Muscle of arm (tissue), 12 donors: Measurements from ENCODE around the gene TMEM259. TPM values are rescaled to one million over a fixed set of nuclear protein-coding genes. Genes with fewer than 3 reads are reported as not detected.
"Not testable (repeated sequence)": the region's sequence is repeated elsewhere in the genome, so short reads cannot be mapped to it uniquely, and the experiment has no call there.

Source experiments
- DNase-seq: peaks from one replicate; pipeline ENCODE4 v3.0.0-alpha.2; 2013
- polyA plus RNA-seq, 12 donors: library from polyadenylated mRNA; unstranded; fragments of 120-200 nt; gene quantifications; one replicate each; pipeline ENCODE4 v1.2.1, GENCODE V29; 2013; ENCODE audit not compliant: insufficient read length in 12 of 12

The TMEM259 gene
- polyA plus RNA-seq, 12 donors, result 56.1 to 123 (median 70.5) TPM; not detected in 1

DNA sequence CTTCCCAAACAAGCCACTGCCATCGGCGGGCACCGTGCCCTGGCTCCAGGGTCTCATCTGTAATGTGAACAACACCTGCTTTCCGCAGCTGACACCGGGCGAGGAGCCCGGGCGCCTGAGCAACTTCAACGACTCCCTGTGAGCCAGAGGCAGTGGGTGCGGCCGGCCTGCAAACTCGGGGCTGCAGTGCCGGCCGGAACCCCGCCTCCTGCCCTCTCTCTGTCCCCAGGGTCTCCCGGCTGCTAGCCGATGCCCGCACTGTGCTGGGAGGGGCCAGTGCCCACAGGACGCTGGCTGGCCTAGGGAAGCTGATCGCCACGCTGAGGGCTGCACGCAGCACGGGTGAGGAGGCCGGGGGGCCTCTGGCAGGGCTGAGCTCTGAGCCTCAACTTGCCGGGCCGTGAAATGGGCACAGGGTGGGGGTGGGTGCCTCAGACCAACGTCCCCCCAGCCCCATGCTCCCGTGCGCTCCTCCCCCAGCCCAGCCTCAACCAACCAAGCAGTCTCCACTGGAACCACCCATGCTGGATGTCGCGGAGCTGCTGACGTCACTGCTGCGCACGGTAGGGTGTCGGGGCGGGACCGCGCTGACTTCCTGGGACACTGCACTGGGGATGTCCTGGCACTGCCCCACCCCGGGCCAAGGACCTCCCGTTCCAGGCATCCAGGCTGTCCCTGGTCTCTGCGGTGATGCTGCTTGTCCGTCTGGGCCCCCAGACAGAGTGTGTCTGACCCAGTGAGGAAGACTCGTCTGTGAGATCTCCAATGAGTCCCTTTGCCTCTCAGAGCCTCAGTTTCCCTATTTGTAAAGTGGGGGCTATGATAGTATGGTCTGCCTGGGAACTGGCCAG is 21.1 kb upstream of the TMEM259 start:
- DNase-seq, result no peak

DNA sequence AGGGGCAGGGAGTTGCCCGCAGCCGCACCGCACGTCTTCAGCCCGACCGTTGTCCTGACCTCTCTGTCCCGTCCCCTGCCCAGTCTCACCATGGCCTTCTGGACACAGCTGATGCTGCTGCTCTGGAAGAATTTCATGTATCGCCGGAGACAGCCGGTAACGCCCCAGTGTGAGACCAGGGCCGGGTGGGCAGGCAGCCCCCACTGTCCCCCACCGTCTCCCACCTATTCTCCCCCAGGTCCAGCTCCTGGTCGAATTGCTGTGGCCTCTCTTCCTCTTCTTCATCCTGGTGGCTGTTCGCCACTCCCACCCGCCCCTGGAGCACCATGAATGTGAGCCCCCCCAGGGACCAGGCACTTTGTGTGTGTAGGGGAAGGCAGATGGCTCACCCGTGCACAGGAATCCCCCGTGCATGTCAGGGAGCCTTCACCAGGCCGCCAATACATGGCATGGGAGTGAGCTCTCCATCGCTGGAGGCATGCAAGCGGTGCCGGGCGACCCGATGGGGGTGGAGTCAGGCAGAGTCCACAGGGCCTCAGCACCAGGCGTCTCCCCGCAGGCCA is 20.4 kb upstream of the TMEM259 start:
- no peak for DNase-seq

DNA sequence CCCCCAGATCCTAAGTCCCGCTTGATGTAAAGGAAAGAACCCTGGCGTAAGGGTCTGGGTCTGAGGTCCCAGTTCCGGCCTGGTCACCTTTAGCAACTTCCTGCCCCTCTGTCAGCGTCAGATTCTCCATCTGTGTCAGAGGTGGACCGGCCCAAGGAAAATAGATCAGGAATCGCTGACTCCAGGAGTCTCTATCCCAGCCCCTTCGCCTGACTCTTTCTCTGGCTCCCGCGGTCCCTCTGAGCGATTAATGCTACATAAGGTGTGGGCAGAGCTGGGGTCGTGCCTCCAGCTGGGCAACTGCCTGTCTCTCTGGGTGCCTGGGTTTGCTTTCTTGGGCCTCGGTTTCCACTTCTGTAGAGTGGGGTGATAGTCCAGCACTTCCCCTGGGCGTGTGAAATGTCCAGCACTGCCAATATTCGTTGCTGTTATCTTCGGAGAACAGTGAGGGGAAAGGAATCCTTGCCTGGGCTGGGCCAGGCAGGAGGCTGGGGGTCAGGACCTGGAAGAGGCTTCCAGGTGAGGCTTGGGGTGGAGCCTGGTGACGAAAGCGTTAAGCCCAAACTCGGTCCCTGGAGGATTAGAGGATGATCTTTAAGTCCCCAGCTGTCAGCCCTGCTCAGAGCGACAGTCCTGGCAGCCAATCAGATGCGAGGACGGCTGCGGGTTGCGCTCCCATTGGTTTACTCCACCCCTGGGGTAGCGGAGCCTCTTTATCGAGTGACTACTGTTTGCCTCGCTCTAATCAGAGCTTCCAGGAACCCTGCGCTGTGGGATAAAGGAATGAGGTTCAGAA is 19.8 kb upstream of the TMEM259 start:
- peak; percentile 82 for DNase-seq

DNA sequence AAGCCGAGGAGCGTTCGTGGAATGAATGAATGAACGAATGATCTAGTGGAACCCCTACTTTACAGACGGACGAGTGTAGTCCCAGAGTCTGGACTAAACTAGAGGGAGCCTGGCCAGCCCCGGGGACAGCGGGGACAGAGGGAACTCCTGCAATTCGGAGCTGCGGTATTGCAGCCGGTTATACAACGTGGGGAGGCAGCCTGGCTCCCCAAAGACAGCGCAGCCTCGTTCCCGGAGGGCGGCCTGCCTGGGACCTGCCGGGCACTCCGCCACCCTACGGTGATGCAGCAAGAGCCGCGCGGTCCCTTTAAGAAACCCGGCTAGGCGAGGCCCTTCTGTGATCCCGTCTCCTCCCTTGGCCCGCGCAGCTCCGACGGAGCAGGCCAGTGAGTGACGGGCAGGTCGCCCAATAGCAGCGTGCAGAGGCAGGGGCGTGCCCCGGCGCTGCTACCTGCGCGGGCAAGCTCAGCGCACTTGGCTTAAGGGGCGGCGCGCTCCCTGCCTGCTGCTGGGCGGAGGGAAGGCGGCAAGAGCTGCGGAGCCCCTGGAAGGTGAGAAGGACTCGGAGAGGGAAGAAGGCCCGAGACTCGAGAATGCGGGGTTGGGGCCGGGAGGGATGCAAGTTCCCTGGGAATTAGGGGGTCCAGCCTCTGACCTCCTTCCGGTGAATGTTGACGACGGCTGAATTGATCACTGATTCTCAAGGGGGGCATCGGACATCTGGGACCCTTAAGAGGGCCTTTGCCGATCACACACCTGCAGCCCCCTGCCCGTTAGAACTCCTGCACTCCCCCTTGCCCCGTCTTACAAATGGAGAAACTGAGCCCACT is 18.9 kb upstream of the TMEM259 start, which contains the start of gene ABCA7:
ABCA7 (plus strand) TSS at position 462 of the 830 bp plus-strand sequence. CDS start 1,255 bp downstream, outside the sequence.
- DNase-seq, result peak; percentile 95

DNA sequence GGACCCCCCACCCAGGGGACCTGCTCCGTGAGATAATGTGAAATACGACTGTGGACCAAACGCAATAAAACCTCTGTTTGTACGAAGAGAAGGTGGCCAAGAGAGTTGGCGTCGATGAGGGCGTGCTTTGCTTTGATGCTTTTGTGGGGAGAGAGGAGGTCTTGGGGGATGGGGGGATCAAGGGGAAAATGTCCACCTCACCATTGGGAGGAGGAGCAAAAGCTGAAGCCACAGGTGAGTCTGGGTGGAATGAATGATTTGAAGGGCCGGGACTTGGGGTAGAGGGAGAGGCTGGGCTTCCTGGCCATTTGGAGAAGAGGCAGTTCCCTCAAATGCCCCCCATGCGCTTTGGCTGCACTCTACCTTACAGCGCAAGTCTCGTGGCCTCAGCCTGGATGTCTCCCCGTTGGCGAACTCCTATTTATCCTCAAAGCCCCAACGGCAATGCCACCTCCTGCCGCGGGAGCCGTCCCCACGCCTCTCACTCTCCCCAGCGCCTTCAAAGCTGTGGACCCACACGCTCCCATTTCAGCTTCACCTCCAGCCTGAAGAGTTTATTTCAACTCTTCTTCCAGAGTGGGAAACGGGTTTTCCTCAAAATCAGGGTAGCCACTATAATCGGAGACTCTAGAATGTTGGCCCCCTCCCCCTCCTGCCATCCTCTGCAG is 18.2 kb upstream of the TMEM259 start:
- no peak for DNase-seq

DNA sequence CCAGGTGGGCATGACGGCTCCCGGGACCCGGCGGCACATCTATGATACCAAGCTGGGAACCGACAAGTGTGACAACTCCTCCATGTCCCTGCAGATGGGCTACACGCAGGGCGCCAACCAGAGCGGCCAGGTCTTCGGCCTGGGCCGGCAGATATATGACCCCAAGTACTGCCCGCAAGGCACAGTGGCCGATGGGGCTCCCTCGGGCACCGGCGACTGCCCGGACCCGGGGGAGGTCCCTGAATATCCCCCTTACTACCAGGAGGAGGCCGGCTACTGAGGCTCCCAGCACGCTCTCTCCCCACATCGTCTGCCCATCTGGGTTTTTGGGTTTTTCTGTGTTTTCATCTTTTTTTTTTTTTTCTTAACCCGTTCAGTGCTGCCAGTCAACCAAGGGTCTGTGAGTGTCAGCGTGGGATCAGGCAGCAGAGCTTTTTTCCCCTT is 16.7 kb upstream of the TMEM259 start:
- no peak for DNase-seq

DNA sequence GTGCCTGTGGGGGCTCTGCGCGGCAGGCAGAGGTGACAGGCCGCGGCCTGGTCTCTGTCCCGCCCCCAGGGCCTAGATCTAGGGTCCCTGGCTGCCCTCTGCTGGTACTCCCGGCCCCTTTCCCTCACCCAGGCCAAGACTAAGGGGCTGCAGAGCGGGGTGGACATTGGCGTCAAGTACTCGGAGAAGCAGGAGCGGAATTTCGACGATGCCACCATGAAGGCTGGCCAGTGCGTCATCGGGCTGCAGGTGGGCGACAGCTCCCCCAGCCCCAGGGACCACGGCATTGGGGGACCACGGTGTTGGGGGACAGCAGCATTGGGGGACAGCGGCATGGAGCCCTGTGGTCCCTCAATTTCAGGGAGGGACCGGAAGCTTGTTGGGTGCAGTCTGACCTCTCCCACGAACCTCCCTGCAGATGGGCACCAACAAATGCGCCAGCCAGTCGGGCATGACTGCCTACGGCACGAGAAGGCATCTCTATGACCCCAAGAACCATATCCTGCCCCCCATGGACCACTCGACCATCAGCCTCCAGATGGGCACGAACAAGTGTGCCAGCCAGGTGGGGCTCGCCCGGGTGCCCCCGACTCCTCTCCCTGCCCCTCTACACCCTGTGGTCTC is 15.2 kb upstream of the TMEM259 start:
- DNase-seq, result no peak

DNA sequence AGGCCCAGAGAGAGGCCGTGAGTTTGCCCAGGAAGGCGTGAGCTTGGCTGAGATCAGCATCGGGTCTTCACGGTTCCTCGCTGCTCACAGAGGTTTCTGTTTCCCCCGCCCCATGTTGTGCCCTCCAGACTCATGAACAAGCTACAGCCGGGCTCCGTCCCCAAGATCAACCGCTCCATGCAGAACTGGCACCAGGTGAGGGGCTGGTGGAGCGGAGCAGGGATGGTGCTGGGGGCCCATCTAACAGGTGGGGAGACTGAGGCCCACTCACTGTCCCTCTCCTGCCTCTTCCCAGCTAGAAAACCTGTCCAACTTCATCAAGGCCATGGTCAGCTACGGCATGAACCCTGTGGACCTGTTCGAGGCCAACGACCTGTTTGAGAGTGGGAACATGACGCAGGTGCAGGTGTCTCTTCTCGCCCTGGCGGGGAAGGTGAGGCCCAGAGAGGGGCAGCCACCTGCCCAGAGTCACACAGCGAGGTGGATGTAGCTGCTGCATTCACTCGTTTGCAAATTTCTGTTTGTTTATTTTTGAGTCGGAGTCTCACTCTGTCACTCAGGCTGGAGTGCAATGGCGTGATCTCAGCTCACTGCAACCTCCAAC is 11.4 kb upstream of the TMEM259 start:
- DNase-seq, result no peak

DNA sequence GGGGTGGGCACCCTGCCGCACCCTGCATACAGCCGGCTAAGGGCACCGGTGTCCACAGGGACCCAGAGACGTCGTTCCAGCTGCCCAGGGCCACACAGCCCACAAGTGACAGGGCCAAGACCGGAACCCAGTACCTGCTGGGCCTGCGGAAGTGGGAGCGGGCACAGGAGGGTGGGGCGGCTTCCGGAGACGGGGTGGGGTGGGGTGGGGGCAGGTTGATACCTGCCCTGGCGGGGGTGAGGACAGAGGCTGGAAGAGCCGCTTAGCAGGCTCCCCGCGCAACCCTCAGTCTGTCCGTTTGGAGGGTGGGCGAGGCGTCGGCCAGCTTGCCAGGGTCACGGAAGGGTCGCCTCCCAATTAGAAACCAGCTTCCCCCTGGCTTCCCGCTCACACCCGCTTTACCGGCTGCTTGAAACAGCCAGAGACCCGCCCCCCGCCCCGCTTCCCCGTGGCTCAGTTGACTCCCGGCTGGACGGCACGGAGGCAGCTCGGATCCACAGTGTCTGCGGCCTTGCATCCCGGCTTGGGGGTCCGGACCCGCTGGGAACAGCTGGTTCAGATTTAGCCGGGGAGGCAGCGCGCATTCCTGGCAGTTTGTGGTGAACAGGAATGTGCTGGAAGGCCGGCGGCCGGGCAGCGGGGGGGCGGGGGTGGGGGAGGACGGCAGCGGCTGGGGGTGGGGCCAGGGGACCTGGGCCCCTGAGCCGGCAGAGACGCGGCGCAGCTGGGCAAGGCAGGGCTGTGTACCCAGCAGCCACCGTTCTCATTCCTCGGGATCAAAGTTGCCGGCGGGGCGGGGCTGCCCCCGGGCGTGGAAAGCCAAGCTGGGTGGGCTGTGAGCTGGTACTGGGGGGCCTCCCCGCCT is 7.4 kb upstream of the TMEM259 start:
- peak; percentile 64 for DNase-seq

DNA sequence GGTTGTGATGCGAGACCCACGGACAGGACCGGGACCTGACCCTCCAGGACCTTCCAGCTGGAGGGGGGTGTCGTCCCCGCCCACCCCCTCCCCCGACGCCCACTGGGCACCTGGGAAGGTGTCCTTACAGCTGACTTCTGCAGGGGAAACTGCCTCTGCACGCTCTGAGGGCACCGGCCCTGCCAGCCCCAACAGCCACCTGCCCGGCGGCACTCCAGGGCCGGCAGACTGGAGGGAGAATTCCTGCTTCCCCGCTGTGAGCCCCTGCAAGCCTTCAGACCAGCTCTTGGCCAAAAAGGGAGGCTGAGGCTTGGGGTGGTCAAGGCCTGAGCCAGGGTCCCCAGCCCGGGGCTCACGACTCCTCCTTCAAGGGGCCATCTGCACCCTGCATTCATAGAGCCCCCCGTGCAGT is 6.7 kb upstream of the TMEM259 start:
- no peak for DNase-seq

DNA sequence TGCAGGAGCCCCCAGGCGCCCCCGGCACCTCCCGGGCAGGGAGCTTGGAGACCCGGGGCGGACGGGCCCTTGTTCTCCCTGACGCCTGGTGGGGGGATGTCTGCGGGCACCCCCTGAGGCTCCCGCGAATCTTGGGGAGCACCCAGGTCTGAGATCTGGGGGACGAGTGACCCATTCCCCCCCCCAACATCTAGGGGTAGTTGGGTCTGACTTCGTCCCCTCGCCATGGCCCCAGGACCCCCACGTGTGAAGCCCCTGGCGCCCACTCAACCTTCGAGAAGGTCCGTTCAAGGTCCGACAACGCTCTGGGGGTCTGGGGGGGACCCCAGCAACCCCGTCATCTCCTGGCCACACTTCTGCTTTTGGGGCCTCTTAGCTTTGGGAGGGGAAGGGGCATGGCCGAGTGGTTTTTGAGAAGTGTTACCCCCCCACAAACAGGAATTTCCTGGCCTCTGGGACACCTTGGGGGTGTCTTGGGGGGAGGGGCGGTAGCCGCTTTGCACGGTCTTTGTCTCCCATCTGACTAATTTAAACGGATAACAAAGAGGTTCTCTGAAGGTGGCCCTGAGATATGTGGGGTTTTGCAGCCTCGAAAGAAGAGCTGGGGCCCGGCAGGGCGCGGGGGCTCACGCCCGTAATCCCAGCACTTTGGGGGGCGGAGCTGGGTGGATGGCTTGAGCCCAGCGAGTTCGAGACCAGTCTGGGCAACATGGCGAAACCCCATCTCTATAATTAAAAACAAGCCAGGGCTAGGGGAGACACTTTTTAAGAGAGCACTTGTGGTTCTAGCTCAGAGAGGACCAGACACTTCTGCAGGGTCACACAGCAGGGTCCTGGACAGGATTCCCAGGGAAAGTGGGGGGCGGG is 6.1 kb upstream of the TMEM259 start:
- DNase-seq, result no peak

DNA sequence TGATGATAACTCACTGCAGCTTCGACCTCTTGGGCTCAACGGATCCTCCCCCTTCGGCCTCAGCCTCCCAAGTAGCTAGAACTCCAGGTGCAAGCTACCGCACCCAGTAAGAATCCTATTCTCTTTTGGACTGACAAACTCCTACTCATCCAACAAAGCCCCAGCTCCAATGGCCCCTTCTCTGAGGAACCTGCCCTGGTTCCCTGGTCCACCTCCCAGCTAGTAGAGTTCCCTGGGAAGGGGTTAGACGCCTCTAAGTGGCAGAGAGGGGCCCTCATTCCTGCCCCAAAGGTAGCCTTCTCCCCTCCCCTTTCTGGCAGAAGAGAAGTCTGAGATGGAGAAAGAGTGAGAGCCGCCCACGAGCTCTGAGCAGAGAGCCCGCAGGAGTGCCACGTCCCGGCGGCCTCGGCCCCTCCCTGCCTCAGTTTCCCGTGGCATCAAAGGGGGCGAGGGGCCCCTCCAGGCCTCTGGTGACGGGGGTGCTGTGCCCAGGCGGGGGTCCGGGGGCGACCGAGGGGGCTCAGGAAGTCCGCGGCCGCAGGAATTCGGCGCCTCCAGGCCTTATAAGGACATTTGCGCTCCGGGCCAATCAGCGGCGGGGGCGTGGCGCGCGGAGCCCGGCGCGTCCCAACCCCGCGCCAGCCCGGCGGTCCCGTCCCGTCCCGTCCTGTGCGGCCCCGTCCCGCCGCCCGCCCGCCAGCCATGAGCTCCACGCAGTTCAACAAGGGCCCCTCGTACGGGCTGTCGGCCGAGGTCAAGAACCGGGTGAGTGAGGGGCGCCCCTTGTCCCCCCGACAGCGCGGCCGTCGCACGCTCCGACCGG is 5.2 kb upstream of the TMEM259 start, which contains the start of gene CNN2:
CNN2 (plus strand) TSS at position 649 of the 823 bp plus-strand sequence; CDS start at position 703, 54 bp downstream.
- peak; percentile 72 for DNase-seq

DNA sequence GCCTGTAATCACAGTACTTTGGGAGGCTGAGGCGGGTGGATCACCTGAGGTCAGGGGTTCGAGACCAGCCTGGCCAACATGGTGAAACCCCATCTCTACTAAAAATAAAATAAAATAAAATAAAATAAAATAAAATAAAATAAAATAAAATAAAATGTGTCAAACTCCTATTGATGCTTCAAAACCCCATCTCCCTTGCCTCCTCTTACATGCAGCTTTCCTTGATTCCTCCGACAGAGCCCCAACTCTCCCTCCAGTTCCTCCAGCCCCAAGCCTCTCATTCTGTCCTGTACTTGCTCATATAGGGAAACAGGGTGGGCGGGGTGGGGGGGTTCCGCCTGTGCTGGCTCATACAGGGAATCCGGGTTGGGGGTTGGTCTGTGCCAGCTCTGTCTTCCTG is 4.2 kb upstream of the TMEM259 start:
- DNase-seq, result not testable (repeated sequence)

DNA sequence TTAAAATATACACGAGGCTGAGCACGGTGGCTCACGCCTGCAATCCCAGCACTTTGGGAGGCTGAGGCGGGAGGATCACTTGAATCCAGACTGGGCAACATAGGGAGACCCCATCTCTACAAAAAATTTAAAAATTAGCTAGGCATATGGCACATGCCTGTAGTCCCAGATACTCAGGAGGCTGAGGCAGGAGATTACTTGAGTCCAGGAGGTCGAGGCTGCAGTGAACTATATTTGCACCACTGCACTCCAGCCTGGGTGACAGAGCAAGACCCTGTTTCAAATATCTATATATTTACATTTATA is 2.9 kb upstream of the TMEM259 start:
- not testable (repeated sequence) for DNase-seq

DNA sequence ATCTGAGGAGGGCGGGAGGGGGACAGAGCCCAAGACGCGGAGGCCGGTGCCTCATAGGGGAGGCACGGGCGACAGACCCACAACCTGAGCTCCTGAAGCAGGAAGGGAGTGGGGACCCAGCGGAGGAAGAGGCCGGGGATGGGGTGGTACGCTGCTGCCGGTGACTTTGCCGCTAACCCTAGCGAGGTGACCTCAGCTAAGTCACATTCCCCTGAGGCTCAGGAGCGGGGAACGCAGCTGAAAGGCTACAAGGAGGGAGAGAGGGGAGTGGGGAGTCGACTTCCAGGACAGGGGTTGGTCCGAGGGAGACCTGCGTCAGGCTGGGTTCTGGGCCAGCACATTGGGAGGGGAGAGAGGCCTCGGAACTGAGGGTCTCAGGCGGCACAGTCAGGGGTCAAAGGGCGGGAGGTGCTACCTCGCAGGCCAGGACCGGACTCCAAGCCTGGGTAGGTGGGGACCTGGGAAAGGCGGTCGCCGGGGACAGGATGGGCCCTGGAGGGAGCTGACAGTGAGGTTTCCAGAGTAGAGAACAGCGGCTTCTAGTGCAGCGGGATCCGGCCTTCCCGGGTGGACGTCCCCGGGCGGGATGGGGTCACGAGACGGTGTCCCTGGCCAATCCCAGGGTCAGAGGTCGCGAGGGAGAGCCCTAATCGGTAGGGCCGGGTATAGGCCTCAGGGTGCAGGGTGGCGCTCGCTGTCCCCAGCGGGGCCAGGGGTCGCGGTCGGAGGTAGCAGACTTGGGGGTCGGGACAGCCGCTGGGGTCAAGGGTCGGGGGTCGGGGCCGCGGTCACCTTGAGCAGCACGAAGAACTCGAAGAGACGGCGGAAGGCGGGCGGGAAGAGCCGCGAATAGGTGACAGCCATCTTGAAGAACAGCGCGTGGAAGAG is 699 bp downstream of the TMEM259 start:
- DNase-seq, result no peak

DNA sequence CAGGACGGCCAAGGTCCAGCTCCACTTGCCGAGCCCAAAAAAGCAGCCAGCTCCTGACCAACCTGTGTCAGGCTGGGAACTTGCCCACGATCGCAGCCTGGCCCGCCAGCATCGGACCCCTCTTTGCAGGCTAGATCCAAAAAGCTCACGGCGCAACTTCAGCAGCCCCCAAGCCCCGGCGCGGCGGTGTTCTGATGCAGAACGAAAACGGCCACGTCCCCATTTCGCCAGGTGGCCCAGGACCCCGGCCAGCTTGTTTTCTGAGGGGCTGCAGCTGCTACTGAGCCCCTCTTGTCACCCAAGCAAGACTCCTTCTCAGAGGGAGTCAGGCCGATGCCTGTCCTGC is 1.3 kb downstream of the TMEM259 start:
- DNase-seq, result no peak
